MCF 10A (cell line): Measurements from ENCODE around the gene BPTF. TPM values are rescaled to one million over a fixed set of nuclear protein-coding genes. Genes with fewer than 3 reads are reported as not detected.
"Not testable (repeated sequence)": the region's sequence is repeated elsewhere in the genome, so short reads cannot be mapped to it uniquely, and the experiment has no call there.

Experiments used
- BruUV-seq: library from RNA; stranded (reverse); fragments of 400-500 nt; replicated peaks from 2 replicates; lab custom pipeline; 2021; lab: Mats Ljungman, UMichigan
- CTCF ChIA-PET: fragments of 300-600 bp; sonication (Branson Sonifier 250); formaldehyde crosslinking; extraction: SDS; loops from one replicate; lab custom pipeline; 2021; ENCODE audit warnings: antibody characterized with exemption, inconsistent platforms; lab: Yijun Ruan, JAX
- POLR2A ChIA-PET: fragments of 300-600, 350-650 bp; sonication (Branson Sonifier 250); formaldehyde crosslinking; extraction: SDS; loops from one replicate; lab custom pipeline; 2020; ENCODE audit warnings: antibody characterized with exemption, inconsistent platforms; lab: Yijun Ruan, JAX
- DNase-seq: peaks from one replicate; pipeline ENCODE4 v3.0.0-alpha.2; 2018; ENCODE audit not compliant: unreplicated experiment
- H3K27ac Mint-ChIP-seq: one replicate; pipeline ENCODE4 v1.8.0; 2022; ENCODE audit warnings: mild to moderate bottlenecking, low read depth, mixed read lengths; ENCODE audit not compliant: unreplicated experiment
- H3K27me3 Mint-ChIP-seq: one replicate; pipeline ENCODE4 v1.8.0; 2022; ENCODE audit warnings: mixed read lengths; ENCODE audit not compliant: insufficient read depth, unreplicated experiment
- H3K36me3 Mint-ChIP-seq: one replicate; pipeline ENCODE4 v1.8.0; 2022; ENCODE audit warnings: mild to moderate bottlenecking, moderate library complexity, mixed read lengths; ENCODE audit not compliant: insufficient read depth, unreplicated experiment
- H3K4me1 Mint-ChIP-seq: one replicate; pipeline ENCODE4 v1.8.0; 2022; ENCODE audit warnings: mixed read lengths; ENCODE audit not compliant: insufficient read depth, unreplicated experiment
- H3K4me3 Mint-ChIP-seq: one replicate; pipeline ENCODE4 v1.8.0; 2022; ENCODE audit warnings: mild to moderate bottlenecking, moderate library complexity, mixed read lengths; ENCODE audit not compliant: unreplicated experiment
- H3K9me3 Mint-ChIP-seq: one replicate; pipeline ENCODE4 v1.8.0; 2022; ENCODE audit warnings: mixed read lengths; ENCODE audit not compliant: unreplicated experiment
- CTCF ChIP-seq: fragments of 200-600 bp; IDR thresholded peaks from one replicate; pipeline ENCODE4 v1.8.0; 2022; ENCODE audit warnings: antibody characterized with exemption, mild to moderate bottlenecking; ENCODE audit not compliant: unreplicated experiment
- intact Hi-C: fragments of 100-400 bp; cut with micrococcal nuclease; formaldehyde crosslinking; loops from 2 replicates; pipeline ENCODE4 v1.14.1; 2022
- total RNA-seq: library from RNA; stranded (reverse); gene quantifications from 2 replicates; pipeline ENCODE4 v1.2.3, GENCODE V29; 2022

Gene BPTF
- total RNA-seq, 1 experiment from 2014 or later, result 63.7 TPM

GRCh38 chr17:67850991-67851631, 25.8 kb downstream of the BPTF start:
- BruUV-seq, result no TSS peak
- DNase-seq, result no peak
- ChIA-PET CTCF (no interaction called here), POLR2A (no interaction called here)
- TF ChIP-seq CTCF, result no peak
- Mint-ChIP-seq H3K27me3 (no peaks in the 10 kb centered on the region), H3K36me3 (peaks cover 11% of the 10 kb centered on the region), H3K4me3 (no peak overlapping the region), H3K27ac (no peak overlapping the region), H3K9me3 (no peaks in the 10 kb centered on the region), H3K4me1 (peaks cover 10% of the 10 kb centered on the region)
- intact Hi-C loops, result no loop called here

DNA sequence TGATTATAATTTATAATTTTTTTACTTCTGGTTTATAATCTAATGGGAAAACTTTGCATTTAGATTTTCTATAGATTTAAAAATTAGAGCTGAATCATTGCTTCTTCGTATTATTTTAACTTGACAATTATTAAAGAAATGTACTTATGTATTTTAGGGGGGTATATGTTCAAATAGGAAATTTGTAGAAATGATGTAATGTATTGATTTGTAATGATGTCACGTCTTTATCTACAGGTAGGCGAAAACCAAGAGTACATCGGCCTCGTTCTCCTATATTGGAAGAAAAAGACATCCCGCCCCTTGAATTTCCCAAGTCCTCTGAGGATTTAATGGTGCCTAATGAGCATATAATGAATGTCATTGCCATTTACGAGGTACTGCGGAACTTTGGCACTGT, 28.4 kb downstream of the BPTF start:
- Mint-ChIP-seq H3K9me3 (no peaks in the 10 kb centered on the region), H3K27me3 (no peaks in the 10 kb centered on the region), H3K27ac (no peak overlapping the region), H3K4me3 (no peak overlapping the region), H3K36me3 (peaks cover 16% of the 10 kb centered on the region), H3K4me1 (peaks cover 7% of the 10 kb centered on the region)
- BruUV-seq, result no TSS peak
- ChIA-PET CTCF (no interaction called here), POLR2A (no interaction called here)
- intact Hi-C loops, result no loop called here
- no peak for TF ChIP-seq CTCF
- no peak for DNase-seq

DNA sequence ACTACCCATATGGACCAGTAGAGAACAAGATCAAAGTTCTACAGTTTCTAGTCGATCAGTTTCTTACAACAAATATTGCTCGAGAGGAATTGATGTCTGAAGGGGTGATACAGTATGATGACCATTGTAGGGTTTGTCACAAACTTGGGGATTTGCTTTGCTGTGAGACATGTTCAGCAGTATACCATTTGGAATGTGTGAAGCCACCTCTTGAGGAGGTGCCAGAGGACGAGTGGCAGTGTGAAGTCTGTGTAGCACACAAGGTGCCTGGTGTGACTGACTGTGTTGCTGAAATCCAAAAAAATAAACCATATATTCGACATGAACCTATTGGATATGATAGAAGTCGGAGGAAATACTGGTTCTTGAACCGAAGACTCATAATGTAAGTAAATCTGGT, 29.1 kb downstream of the BPTF start:
- intact Hi-C loops, result no loop called here
- no peaks in the 10 kb centered on the region for H3K9me3 Mint-ChIP-seq
- H3K27ac Mint-ChIP-seq, result no peak overlapping the region
- peaks cover 7% of the 10 kb centered on the region for H3K4me1 Mint-ChIP-seq
- H3K36me3 Mint-ChIP-seq, result peaks cover 16% of the 10 kb centered on the region
- no TSS peak for BruUV-seq
- ChIA-PET POLR2A (no interaction called here), CTCF (interaction anchor here (0.6 kb wide), 1 partner anchor 154 kb away, joined by 3 read pairs; no protein-coding TSS in a partner anchor)
- H3K4me3 Mint-ChIP-seq, result no peak overlapping the region
- no peak for DNase-seq
- H3K27me3 Mint-ChIP-seq, result no peaks in the 10 kb centered on the region
- TF ChIP-seq CTCF, result no peak

GRCh38 chr17:67855504-67856324, 30.4 kb downstream of the BPTF start:
- Mint-ChIP-seq H3K36me3 (peaks cover 16% of the 10 kb centered on the region), H3K4me1 (peaks cover 8% of the 10 kb centered on the region), H3K27ac (no peak overlapping the region), H3K4me3 (no peak overlapping the region), H3K27me3 (no peaks in the 10 kb centered on the region), H3K9me3 (no peaks in the 10 kb centered on the region)
- intact Hi-C loops, result no loop called here
- no peak for DNase-seq
- ChIA-PET CTCF (interaction anchor here (0.6 kb wide), 1 partner anchor 30 kb away, joined by 3 read pairs; no protein-coding TSS in a partner anchor), POLR2A (interaction anchor here (0.8 kb wide), 3 partner anchors 10 to 32 kb away, joined by 3 to 4 read pairs (median 3); no protein-coding TSS in a partner anchor)
- no peak for TF ChIP-seq CTCF
- BruUV-seq, result no TSS peak

DNA sequence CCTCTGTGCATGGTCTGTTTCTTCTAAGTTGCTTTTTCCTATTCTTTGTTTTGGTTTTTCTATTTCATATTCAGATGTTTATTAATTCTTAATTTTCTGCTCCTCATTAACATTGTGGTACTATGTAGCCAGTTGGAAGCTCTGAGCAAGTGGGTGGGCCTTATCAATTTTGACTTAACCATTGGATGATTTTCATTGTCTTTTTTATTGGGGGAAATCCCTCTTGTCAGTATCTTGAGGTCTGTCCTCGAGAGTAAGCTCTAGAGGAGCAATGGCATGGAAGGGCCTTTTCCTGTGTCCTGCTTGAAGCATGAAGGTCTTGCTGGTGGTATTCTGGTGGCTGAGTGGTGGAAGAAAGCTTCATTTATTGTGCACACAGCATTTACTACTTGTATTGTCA, 31.1 kb downstream of the BPTF start:
- BruUV-seq, H3K4me3 Mint-ChIP-seq, DNase-seq, CTCF ChIA-PET, H3K9me3 Mint-ChIP-seq, intact Hi-C loops, H3K27ac Mint-ChIP-seq, H3K27me3 Mint-ChIP-seq: not testable (repeated sequence)
- POLR2A ChIA-PET, result interaction anchor here (0.8 kb wide), 1 partner anchor 25 kb away, joined by 3 read pairs; no protein-coding TSS in a partner anchor
- H3K36me3 Mint-ChIP-seq, result peaks cover 20% of the 10 kb centered on the region
- peaks cover 12% of the 10 kb centered on the region for H3K4me1 Mint-ChIP-seq
